SH-SY5Y (cell line): Measurements from ENCODE around the gene SPDYE3.

ENCODE experiments used
- GATA2 ChIP-seq: IDR thresholded peaks from 2 replicates; pipeline ENCODE4 v1.6.1; 2011; ENCODE audit warnings: mild to moderate bottlenecking, low read depth, low read length
- GATA3 ChIP-seq: IDR thresholded peaks from 2 replicates; pipeline ENCODE4 v1.6.1; 2011; ENCODE audit warnings: low read depth, mild to moderate bottlenecking, low read length, moderate library complexity

DNA sequence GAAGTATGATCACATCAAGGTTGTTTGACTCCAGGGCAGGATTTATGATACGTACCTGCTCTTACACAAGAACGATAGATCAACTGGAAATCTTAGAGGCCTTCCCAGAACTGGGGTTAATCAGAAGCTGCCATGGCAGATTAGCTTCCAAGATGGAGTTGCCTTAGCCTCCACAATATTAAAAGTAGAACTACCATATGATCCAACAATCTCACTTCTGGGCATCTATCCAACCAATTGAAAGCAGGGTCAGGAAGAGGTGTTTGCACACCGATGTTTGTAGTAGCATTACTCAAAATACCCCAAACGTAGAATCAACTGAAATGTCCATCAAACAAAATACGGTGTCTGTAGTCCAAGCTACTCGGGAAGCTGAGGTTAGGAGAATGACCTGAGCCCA is 57.0 kb downstream of the SPDYE3 start:
- TF ChIP-seq GATA3, result no peak
- no peak for TF ChIP-seq GATA2
